ENCODE measurements around the gene EHD2. TPM values are rescaled to one million over a fixed set of nuclear protein-coding genes. Genes with fewer than 3 reads are reported as not detected.

EHD2 gene
- total RNA-seq, 1 donor from 2014 or later, result 148 TPM

GRCh38 chr19:47682939-47683338 lies 30.3 kb upstream of the EHD2 start:
- no peak for ATAC-seq
- H3K27me3 ChIP-seq (ENCODE audit: low read depth), result no peaks in the 10 kb centered on the region
- intact Hi-C loops (cut with DNase I), result loop anchor here (10.0 kb wide), 1 partner anchor 238 kb away; no protein-coding TSS in a partner anchor
- peaks cover 45% of the 10 kb centered on the region for H3K36me3 ChIP-seq
- no peaks in the 10 kb centered on the region for H3K4me1 ChIP-seq
- DNase-seq, result no peak
- H3K4me3 ChIP-seq, result no peak overlapping the region
- no peaks in the 10 kb centered on the region for H3K9me3 ChIP-seq
- TF ChIP-seq, protein P1, sequence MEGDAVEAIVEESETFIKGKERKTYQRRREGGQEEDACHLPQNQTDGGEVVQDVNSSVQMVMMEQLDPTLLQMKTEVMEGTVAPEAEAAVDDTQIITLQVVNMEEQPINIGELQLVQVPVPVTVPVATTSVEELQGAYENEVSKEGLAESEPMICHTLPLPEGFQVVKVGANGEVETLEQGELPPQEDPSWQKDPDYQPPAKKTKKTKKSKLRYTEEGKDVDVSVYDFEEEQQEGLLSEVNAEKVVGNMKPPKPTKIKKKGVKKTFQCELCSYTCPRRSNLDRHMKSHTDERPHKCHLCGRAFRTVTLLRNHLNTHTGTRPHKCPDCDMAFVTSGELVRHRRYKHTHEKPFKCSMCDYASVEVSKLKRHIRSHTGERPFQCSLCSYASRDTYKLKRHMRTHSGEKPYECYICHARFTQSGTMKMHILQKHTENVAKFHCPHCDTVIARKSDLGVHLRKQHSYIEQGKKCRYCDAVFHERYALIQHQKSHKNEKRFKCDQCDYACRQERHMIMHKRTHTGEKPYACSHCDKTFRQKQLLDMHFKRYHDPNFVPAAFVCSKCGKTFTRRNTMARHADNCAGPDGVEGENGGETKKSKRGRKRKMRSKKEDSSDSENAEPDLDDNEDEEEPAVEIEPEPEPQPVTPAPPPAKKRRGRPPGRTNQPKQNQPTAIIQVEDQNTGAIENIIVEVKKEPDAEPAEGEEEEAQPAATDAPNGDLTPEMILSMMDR (IDR thresholded peaks at IDR 0.05), result no peak
- H3K27ac ChIP-seq, result no peak overlapping the region

GRCh38 chr19:47686679-47687450 lies 26.4 kb upstream of the EHD2 start:
- DNase-seq (no peak), ATAC-seq (no peak)
- H3K36me3 ChIP-seq, result peaks cover 18% of the 10 kb centered on the region
- TF ChIP-seq, protein P1 (IDR thresholded peaks at IDR 0.05), result no peak
- no peaks in the 10 kb centered on the region for H3K4me1 ChIP-seq
- intact Hi-C loops (cut with DNase I), result loop anchor here (10.0 kb wide), 1 partner anchor 242 kb away; no protein-coding TSS in a partner anchor
- no peaks in the 10 kb centered on the region for H3K9me3 ChIP-seq
- H3K4me3 ChIP-seq, result no peak overlapping the region
- no peak overlapping the region for H3K27ac ChIP-seq
- no peaks in the 10 kb centered on the region for H3K27me3 ChIP-seq (ENCODE audit: low read depth)

DNA sequence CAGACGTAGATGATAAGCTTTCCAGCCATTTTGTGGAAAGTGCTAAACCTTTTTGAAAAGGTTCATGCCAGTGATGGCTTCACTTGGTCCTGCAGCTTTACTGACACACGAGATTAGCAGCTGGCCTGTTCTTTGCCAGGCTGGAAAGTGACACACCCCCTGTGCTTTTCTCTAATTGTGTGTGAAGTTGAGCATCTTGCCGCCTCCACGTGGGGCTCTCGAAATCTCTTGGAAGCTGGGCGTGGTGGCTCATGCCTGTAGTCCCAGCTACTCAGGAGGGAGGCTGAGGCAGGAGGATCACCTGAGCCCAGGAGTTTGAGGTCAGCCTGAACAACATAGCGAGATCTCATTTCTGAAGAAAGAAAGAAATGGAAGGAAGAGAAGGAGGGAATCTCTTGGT lies 25.3 kb upstream of the EHD2 start:
- ATAC-seq, result no peak
- H3K27me3 ChIP-seq (ENCODE audit: low read depth), result no peaks in the 10 kb centered on the region
- TF ChIP-seq, protein P1 (IDR thresholded peaks at IDR 0.05), result no peak
- H3K36me3 ChIP-seq, result peaks cover 28% of the 10 kb centered on the region
- no peak overlapping the region for H3K4me3 ChIP-seq
- H3K4me1 ChIP-seq, result no peaks in the 10 kb centered on the region
- intact Hi-C loops (cut with DNase I), result loop anchor here (10.0 kb wide), 1 partner anchor 243 kb away; no protein-coding TSS in a partner anchor
- no peaks in the 10 kb centered on the region for H3K9me3 ChIP-seq
- no peak overlapping the region for H3K27ac ChIP-seq
- DNase-seq, result no peak

DNA sequence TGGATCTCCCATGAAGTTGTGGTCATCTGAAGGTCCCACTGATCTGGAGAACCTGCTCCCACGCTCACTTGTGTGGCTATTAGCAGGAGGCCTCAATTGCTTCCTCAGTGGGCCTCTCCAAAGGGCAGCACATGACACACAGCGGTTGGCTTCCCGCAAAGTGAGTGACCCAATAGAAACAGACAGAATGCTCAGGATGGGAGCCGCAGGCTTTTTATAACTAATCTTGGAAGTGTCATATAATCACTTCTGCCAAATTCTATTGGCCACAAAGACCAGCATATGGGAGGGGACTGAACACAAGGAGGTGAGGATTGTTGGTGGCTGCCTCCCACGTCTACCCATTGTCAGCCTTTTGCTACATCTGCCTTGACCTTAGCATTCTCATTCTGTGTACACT lies 22.1 kb upstream of the EHD2 start:
- Histone ChIP-seq H3K27me3 (ENCODE audit: low read depth) (no peaks in the 10 kb centered on the region), H3K4me3 (no peak overlapping the region), H3K9me3 (no peaks in the 10 kb centered on the region), H3K4me1 (no peaks in the 10 kb centered on the region), H3K27ac (no peak overlapping the region), H3K36me3 (peaks cover 20% of the 10 kb centered on the region)
- ATAC-seq (no peak), DNase-seq (no peak)
- TF ChIP-seq, protein P1 (IDR thresholded peaks at IDR 0.05), result no peak
- intact Hi-C loops (cut with DNase I), result no loop called here

DNA sequence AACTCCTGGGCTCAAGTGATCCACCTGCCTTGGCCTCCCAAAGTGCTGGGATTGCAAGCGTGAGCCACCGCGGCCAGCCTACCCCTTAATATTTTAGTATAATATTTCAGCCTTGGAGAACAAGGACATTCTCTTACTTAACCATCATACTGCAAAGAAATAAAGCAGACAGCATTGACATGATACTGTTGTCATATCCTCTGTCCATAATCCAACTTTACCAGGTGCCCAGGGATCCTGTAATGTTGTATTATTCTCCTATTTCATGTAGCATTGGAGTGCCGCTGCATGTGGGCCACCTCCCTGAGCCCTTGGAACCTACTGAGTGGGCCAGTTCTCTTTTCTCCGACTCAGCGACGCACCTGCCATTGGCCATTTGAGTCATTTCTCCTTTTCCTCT lies 21.4 kb upstream of the EHD2 start:
- intact Hi-C loops (cut with DNase I), result no loop called here
- peaks cover 23% of the 10 kb centered on the region for H3K36me3 ChIP-seq
- H3K27ac ChIP-seq, result no peak overlapping the region
- H3K27me3 ChIP-seq (ENCODE audit: low read depth), result no peaks in the 10 kb centered on the region
- TF ChIP-seq, protein P1 (IDR thresholded peaks at IDR 0.05), result no peak
- no peaks in the 10 kb centered on the region for H3K9me3 ChIP-seq
- H3K4me3 ChIP-seq, result no peak overlapping the region
- ATAC-seq, result no peak
- no peaks in the 10 kb centered on the region for H3K4me1 ChIP-seq
- no peak for DNase-seq

All from lower lobe of right lung (tissue), 2 donors.